H1 (cell line): ENCODE measurements around the gene GRID1. TPM values are rescaled to one million over a fixed set of nuclear protein-coding genes. Genes with fewer than 3 reads are reported as not detected.
A peak's percentile ranks its signal among the peaks of the same experiment; 100 is the strongest.

Source experiments
- CTCF ChIA-PET: fragments of 300-600 bp; sonication (Branson Sonifier 250); formaldehyde crosslinking; loops from one replicate; lab custom pipeline; 2021; ENCODE audit not compliant: partially characterized antibody; lab: Charles Lee
- POLR2A ChIA-PET: fragments of 300-600 bp; sonication (Branson Sonifier 250); formaldehyde crosslinking; loops from one replicate; lab custom pipeline; 2021; ENCODE audit warnings: inconsistent platforms; ENCODE audit not compliant: partially characterized antibody; lab: Charles Lee
- DNase-seq, 2 experiments: peaks; one replicate each; pipeline versions ENCODE4 v3.0.0 to v3.0.0-alpha.2; 2010 to 2022; ENCODE audit warnings: low spot score in 2 of 2, low read depth in 1 of 2, mixed read lengths in 1 of 2
- FAIRE-seq: peaks from 2 replicates; lab custom pipeline; 2011; peaks lifted over from hg19 to GRCh38; lab: Jason Lieb, UNC
- H2AFZ ChIP-seq: 2 replicates; pipeline ENCODE4 v1.8.1; 2012; ENCODE audit warnings: low read length, inconsistent platforms
- H2AK5ac ChIP-seq: 2 replicates; pipeline ENCODE4 v1.6.1; 2013; ENCODE audit warnings: low read depth, low read length
- H2BK120ac ChIP-seq: replicated peaks from 2 replicates; pipeline ENCODE3; 2013; ENCODE audit warnings: low read depth, low read length, inconsistent platforms
- H2BK12ac ChIP-seq: 2 replicates; pipeline ENCODE4 v1.6.1; 2013; ENCODE audit warnings: low read depth, low read length
- H2BK15ac ChIP-seq: 2 replicates; pipeline ENCODE4 v1.6.1; 2013; ENCODE audit warnings: low read length
- H2BK20ac ChIP-seq: 2 replicates; pipeline ENCODE4 v1.6.1; 2013; ENCODE audit warnings: low read length
- H2BK5ac ChIP-seq: 2 replicates; pipeline ENCODE4 v1.6.1; 2013; ENCODE audit warnings: low read depth, low read length
- H3K14ac ChIP-seq: 2 replicates; pipeline ENCODE4 v1.6.1; 2013; ENCODE audit warnings: inconsistent platforms; ENCODE audit not compliant: insufficient read length
- H3K18ac ChIP-seq: 2 replicates; pipeline ENCODE4 v1.6.1; 2013; ENCODE audit warnings: low read length; ENCODE audit errors: extremely low read depth
- H3K23ac ChIP-seq: 2 replicates; pipeline ENCODE4 v1.6.1; 2013; ENCODE audit warnings: inconsistent platforms; ENCODE audit not compliant: insufficient read length
- H3K23me2 ChIP-seq: 2 replicates; pipeline ENCODE4 v1.6.1; 2013; ENCODE audit warnings: low read depth, low read length
- H3K27ac ChIP-seq: 2 replicates; pipeline ENCODE4 v1.6.1; 2011; ENCODE audit warnings: low read depth, low read length, inconsistent platforms
- H3K27me3 ChIP-seq, 4 experiments: replicated peaks in 1 of 4; 1 replicate in 1 of 4; 2 replicates in 3 of 4; pipeline versions ENCODE4 v1.6.1 to v1.8.1; 2011 to 2013; ENCODE audit warnings: low read length in 3 of 4, mild to moderate bottlenecking in 3 of 4, inconsistent platforms in 2 of 4, mixed read lengths in 2 of 4, moderate library complexity in 1 of 4; ENCODE audit not compliant: control insufficient read depth in 3 of 4, insufficient read depth in 3 of 4; ENCODE audit errors: extremely low read depth in 1 of 4
- H3K36me3 ChIP-seq, 4 experiments: 2 replicates each; pipeline versions ENCODE4 v1.6.1 to v1.8.1; 2011 to 2013; ENCODE audit warnings: mild to moderate bottlenecking in 4 of 4, low read length in 3 of 4, moderate library complexity in 2 of 4, control low read depth in 1 of 4, inconsistent platforms in 1 of 4; ENCODE audit not compliant: insufficient read depth in 4 of 4, control insufficient read depth in 2 of 4
- H3K4ac ChIP-seq: replicated peaks from 2 replicates; pipeline ENCODE3; 2013; ENCODE audit warnings: low read length, low read depth, mixed read lengths, inconsistent platforms; ENCODE audit not compliant: insufficient read length
- H3K4me1 ChIP-seq, 4 experiments: replicated peaks in 1 of 4; 1 replicate in 1 of 4; 2 replicates in 3 of 4; pipeline versions ENCODE4 v1.6.1 to v1.8.1; 2011 to 2013; ENCODE audit warnings: low read length in 3 of 4, inconsistent platforms in 2 of 4, mixed read lengths in 1 of 4; ENCODE audit not compliant: insufficient read depth in 4 of 4, control insufficient read depth in 3 of 4
- H3K4me2 ChIP-seq, 2 experiments: 2 replicates each; pipeline versions ENCODE4 v1.6.1 to v1.8.1; 2011 to 2013; ENCODE audit warnings: low read depth in 2 of 2, low read length in 2 of 2, control low read depth in 1 of 2, inconsistent platforms in 1 of 2, mild to moderate bottlenecking in 1 of 2; ENCODE audit not compliant: insufficient read depth in 1 of 2
- H3K4me3 ChIP-seq, 4 experiments: fragments of 200-600, 300-600 bp in 1 of 4; sonication (generic), shearing (Covaris generic), sonication (Bioruptor Twin) in 1 of 4; 2 replicates each; pipeline versions ENCODE4 v1.5.1 to v1.8.1; 2011 to 2016; ENCODE audit warnings: low read length in 4 of 4, low read depth in 3 of 4, control low read depth in 2 of 4, inconsistent platforms in 2 of 4, mild to moderate bottlenecking in 2 of 4, mixed read lengths in 1 of 4, moderate library complexity in 1 of 4; ENCODE audit not compliant: insufficient read depth in 2 of 4; ENCODE audit errors: extremely low read depth in 1 of 4
- H3K56ac ChIP-seq: replicated peaks from 2 replicates; pipeline ENCODE3; 2013; ENCODE audit warnings: low read depth, mild to moderate bottlenecking, mixed read lengths, low read length, inconsistent platforms; ENCODE audit not compliant: insufficient read length
- H3K79me1 ChIP-seq: 2 replicates; pipeline ENCODE4 v1.6.1; 2013; ENCODE audit warnings: low read depth, low read length, control low read depth
- H3K79me2 ChIP-seq, 2 experiments: 2 replicates each; pipeline versions ENCODE4 v1.6.1 to v1.8.1; 2012 to 2013; ENCODE audit warnings: low read length in 2 of 2, mild to moderate bottlenecking in 2 of 2, inconsistent platforms in 1 of 2; ENCODE audit not compliant: insufficient read depth in 2 of 2, control insufficient read depth in 1 of 2
- H3K9ac ChIP-seq, 4 experiments: replicated peaks in 1 of 4; 1 replicate in 1 of 4; 2 replicates in 3 of 4; pipeline versions ENCODE4 v1.6.1 to v1.8.1; 2011 to 2013; ENCODE audit warnings: low read depth in 3 of 4, low read length in 3 of 4, control low read depth in 2 of 4, mild to moderate bottlenecking in 2 of 4, moderate library complexity in 2 of 4, inconsistent platforms in 1 of 4; ENCODE audit errors: extremely low read depth in 1 of 4
- H3K9me3 ChIP-seq, 2 experiments: 2 replicates each; pipeline versions ENCODE4 v1.6.1 to v1.8.1; 2012 to 2013; ENCODE audit warnings: mild to moderate bottlenecking in 2 of 2, moderate library complexity in 2 of 2, control low read depth in 1 of 2, inconsistent platforms in 1 of 2, low read depth in 1 of 2, low read length in 1 of 2, mixed read lengths in 1 of 2; ENCODE audit not compliant: insufficient read depth in 2 of 2
- H4K20me1 ChIP-seq, 2 experiments: replicated peaks in 1 of 2; 2 replicates each; pipeline versions ENCODE3 to v1.8.1; 2011 to 2013; ENCODE audit warnings: inconsistent platforms in 2 of 2, low read length in 2 of 2, mild to moderate bottlenecking in 1 of 2; ENCODE audit not compliant: insufficient read depth in 2 of 2, control insufficient read depth in 1 of 2
- H4K5ac ChIP-seq: 2 replicates; pipeline ENCODE4 v1.6.1; 2013; ENCODE audit warnings: low read length, low read depth, mixed read lengths, inconsistent platforms; ENCODE audit not compliant: insufficient read length
- H4K8ac ChIP-seq: 2 replicates; pipeline ENCODE4 v1.8.0; 2013; ENCODE audit warnings: mild to moderate bottlenecking, moderate library complexity, low read length, inconsistent platforms; ENCODE audit not compliant: insufficient read depth; ENCODE audit errors: extremely low read depth
- H4K91ac ChIP-seq: replicated peaks from 2 replicates; pipeline ENCODE3; 2013; ENCODE audit warnings: low read length, mixed read lengths, inconsistent platforms; ENCODE audit not compliant: insufficient read length
- ATF2 ChIP-seq: IDR thresholded peaks from 2 replicates; pipeline ENCODE4 v1.6.1; 2012; ENCODE audit warnings: low read length, inconsistent platforms
- ATF3 ChIP-seq: IDR thresholded peaks from 2 replicates; pipeline ENCODE4 v1.6.1; 2011; ENCODE audit warnings: low read depth, mild to moderate bottlenecking, low read length; ENCODE audit not compliant: insufficient read depth
- BACH1 ChIP-seq: IDR thresholded peaks from 2 replicates; pipeline ENCODE4 v1.6.1; 2012; ENCODE audit warnings: low read length, improper control_type of control experiment
- BCL11A ChIP-seq, 2 experiments: IDR thresholded peaks; one replicate each; pipeline ENCODE4 v1.6.1; 2011; ENCODE audit warnings: low read depth in 2 of 2, low read length in 2 of 2, mild to moderate bottlenecking in 2 of 2
- CBX8 ChIP-seq: fragments of 300-800, 300-1000 bp; sonication (generic); IDR thresholded peaks from 2 replicates; pipeline ENCODE4 v1.7.1; 2016; ENCODE audit warnings: low read depth, low read length, borderline replicate concordance
- GABPA ChIP-seq: IDR thresholded peaks from 2 replicates; pipeline ENCODE4 v1.6.1; 2011; ENCODE audit warnings: mild to moderate bottlenecking, low read length, moderate library complexity, borderline replicate concordance; ENCODE audit not compliant: insufficient read depth
- JUN ChIP-seq: IDR thresholded peaks from 2 replicates; pipeline ENCODE4 v1.6.1; 2011; ENCODE audit warnings: low read depth, mild to moderate bottlenecking, improper control_type of control experiment, low read length
- MAX ChIP-seq: IDR thresholded peaks from 2 replicates; pipeline ENCODE4 v1.6.1; 2012; ENCODE audit warnings: inconsistent platforms
- NRF1 ChIP-seq: IDR thresholded peaks from 2 replicates; pipeline ENCODE4 v1.6.1; 2011; ENCODE audit warnings: mild to moderate bottlenecking, low read depth, low read length, improper control_type of control experiment
- TBP ChIP-seq: IDR thresholded peaks from 2 replicates; pipeline ENCODE4 v1.6.1; 2011; ENCODE audit warnings: low read depth, low read length, improper control_type of control experiment
- USF2 ChIP-seq: IDR thresholded peaks from 2 replicates; pipeline ENCODE4 v1.6.1; 2011; ENCODE audit warnings: low read length, improper control_type of control experiment
- WGBS, 2 experiments: shearing (Covaris generic) in 1 of 2; methylation state at CpG; one replicate each; pipeline versions ENCODE4 v1.1.6 to v1.1.7; 2013 to 2015; ENCODE audit warnings: low lambda C conversion rate in 2 of 2, mixed read lengths in 2 of 2, inconsistent platforms in 1 of 2, low coverage in 1 of 2, missing lambda C conversion rate in 1 of 2; ENCODE audit not compliant: insufficient replicate concordance in 2 of 2, insufficient coverage in 1 of 2, insufficient read length in 1 of 2; ENCODE audit errors: extremely low coverage in 1 of 2, missing lambda C conversion rate in 1 of 2; 5-methylcytosine and 5-hydroxymethylcytosine counted together
- polyA plus RNA-seq, 7 experiments: library from polyadenylated mRNA; depleted of rRNA in 3 of 7; stranded (reverse) in 5 of 7; unstranded in 2 of 7; fragments of >200 nt in 5 of 7; fragments of 200-250 nt in 2 of 7; gene quantifications; 1 replicate in 5 of 7; 2 replicates in 1 of 7; 4 replicates in 1 of 7; pipeline versions ENCODE4 v1.2.1 to v1.2.3, GENCODE V29; 2011 to 2013; ENCODE audit warnings: missing spikeins in 2 of 7, mixed read lengths in 2 of 7
- total RNA-seq: library from RNA; stranded (reverse); fragmentation: NEBNext Ultra II Directional; extraction: Animal tissue kit (Norgen Biotek cat#: 25700); gene quantifications from 2 replicates; pipeline ENCODE4 v1.2.1, GENCODE V29; 2021

GRID1 gene
- total and polyA plus RNA-seq, 2 of the 8 experiments (the other 6 are each of a cell fraction or from before 2014, with no cell fraction given) = 0.22 to 0.30 TPM

GRCh38 chr10:86071758-86072157, 294.8 kb downstream of the GRID1 start:
- 74% methylated on average over 4 of the region's 4 CpGs; no CpG with 5 or more reads in 1 of the 2 experiments for WGBS, 2 experiments
- Histone ChIP-seq H3K27ac (no peak overlapping the region), H3K9me3 (no peaks in the 10 kb centered on the region), H4K8ac (no peak overlapping the region), H4K5ac (no peak overlapping the region), H3K4me1 (no peaks in the 10 kb centered on the region), H3K23me2 (no peaks in the 10 kb centered on the region), H3K36me3 (no peaks in the 10 kb centered on the region), H2AFZ (no peak overlapping the region), H3K79me2 (no peaks in the 10 kb centered on the region), H2BK15ac (no peak overlapping the region), H2BK12ac (no peak overlapping the region), H4K20me1 (no peaks in the 10 kb centered on the region), H3K79me1 (no peaks in the 10 kb centered on the region), H3K56ac (no peak overlapping the region), H2AK5ac (no peak overlapping the region), H3K4me3 (no peak overlapping the region), H3K9ac (no peak overlapping the region), H3K4me2 (no peak overlapping the region), H3K18ac (no peak overlapping the region), H3K4ac (no peak overlapping the region), H4K91ac (no peak overlapping the region), H3K14ac (no peak overlapping the region), H3K27me3 (no peaks in the 10 kb centered on the region), H2BK20ac (no peak overlapping the region), H2BK120ac (no peak overlapping the region), H3K23ac (no peak overlapping the region), H2BK5ac (no peak overlapping the region)
- peak in 1 of 2 experiments; percentile 28 for DNase-seq
- FAIRE-seq = no peak
- ChIA-PET CTCF (interaction anchor here (0.6 to 2.2 kb wide), 6 partner anchors 32 to 640 kb away, joined by 3 to 6 read pairs (median 4); no protein-coding TSS in a partner anchor), POLR2A (no interaction called here)
- no peak for TF ChIP-seq GABPA
- no peak for TF ChIP-seq TBP
- no peak for TF ChIP-seq CBX8
- no peak for TF ChIP-seq BACH1
- no peak for TF ChIP-seq USF2
- TF ChIP-seq BCL11A (IDR thresholded peaks at IDR 0.05; ENCODE audit: low read depth in 2 of 2, low read length in 2 of 2) = no peak
- no peak for TF ChIP-seq NRF1
- TF ChIP-seq JUN = no peak
- no peak for TF ChIP-seq MAX
- TF ChIP-seq ATF2 = no peak
- TF ChIP-seq ATF3 = no peak
